SHP77 treated with DMSO at 0.1 percent for 48 hours (cell line): ENCODE data around the gene GPR171.
"Not testable (repeated sequence)": the region's sequence is repeated elsewhere in the genome, so short reads cannot be mapped to it uniquely, and the experiment has no call there.

Experiments used
- DNase-seq: peaks from one replicate; lab custom pipeline; 2025; lab: John Stamatoyannopoulos, UW

The GPR171 gene

GRCh38 chr3:151175952-151176351, 27.1 kb downstream of the GPR171 start:
- DNase-seq, result no peak

- DNase-seq, result no peak
Observed at GRCh38 chr3:151174351-151174750, 28.7 kb downstream of the GPR171 start.

GRCh38 chr3:151171145-151171757, 31.8 kb downstream of the GPR171 start:
- no peak for DNase-seq

DNA sequence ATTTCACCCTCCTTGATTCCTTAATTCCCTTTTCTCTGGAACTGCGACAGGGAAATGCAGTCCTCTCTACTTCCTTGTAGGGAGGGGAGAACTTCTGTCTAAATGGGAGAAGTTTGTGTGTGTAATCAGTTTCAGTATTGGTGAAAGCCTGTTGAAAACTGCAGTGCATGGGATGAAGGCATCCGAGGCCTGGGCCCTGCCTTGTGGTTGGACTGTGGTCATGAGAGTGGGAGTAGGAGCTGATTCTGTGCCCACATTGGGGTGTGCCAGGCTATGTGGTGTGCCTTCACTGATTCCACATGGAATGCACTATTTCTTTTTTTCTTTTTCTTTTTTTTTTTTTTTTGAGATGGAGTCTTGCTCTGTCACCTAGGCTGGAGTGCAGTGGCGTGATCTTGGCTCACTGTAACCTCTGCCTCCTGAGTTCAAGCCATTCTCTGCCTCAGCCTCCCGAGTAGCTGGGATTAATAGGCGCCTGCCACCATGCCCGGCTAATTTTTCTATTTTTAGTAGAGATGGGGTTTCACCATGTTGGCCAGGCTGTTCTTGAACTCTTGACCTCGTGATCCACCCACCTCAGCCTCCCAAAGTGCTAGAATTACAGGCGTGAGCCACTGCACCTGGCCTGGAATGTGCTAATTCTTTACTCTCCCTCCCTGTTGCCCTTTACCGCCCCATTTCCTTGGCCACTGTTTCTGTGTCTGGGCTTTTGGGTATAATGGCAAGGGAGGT, 32.9 kb downstream of the GPR171 start:
- DNase-seq, result not testable (repeated sequence)

- DNase-seq, result no peak
Observed at GRCh38 chr3:151169262-151169947, 33.6 kb downstream of the GPR171 start.

DNA sequence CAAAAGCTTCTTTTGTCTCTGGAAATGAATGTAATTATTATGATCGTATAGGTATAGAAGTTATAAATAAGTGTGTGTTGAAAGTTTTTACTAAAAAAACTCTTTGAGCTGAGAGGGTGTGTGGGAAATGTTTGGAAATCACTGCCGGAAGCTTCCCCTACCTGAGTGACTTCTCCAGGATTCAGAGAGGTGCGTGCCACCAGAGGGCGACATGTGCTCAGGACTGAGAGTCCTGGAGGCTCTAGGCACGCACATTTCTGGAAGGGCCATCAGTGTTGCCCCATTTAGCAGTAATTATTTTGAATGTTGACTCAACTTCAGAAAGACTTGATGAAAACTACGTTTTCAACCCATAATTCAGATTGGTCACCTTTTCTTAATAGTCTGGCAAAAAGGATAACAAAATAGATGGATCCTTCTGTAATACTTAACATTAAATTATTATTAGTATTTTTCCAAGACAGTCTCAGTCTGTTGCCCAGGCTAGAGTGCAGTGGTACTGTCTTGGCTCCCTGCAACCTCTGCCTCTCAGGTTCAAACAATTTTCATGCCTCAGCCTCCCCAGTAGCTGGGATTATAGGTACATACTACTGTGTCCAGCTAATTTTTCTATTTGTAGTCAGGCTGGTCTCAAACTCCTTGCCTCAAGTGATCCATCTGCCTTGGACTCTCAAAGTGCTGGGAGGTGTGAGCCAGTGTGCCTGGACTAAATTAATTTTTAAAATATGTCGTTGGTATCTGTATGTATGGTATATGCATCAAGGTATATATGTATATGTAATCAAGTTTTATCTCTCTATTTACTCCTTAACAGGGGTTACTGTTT, 34.5 kb downstream of the GPR171 start:
- no peak for DNase-seq

GRCh38 chr3:151166161-151166560, 36.9 kb downstream of the GPR171 start:
- DNase-seq, result no peak

- no peak for DNase-seq
Observed at GRCh38 chr3:151165226-151165625, 37.8 kb downstream of the GPR171 start.

- no peak for DNase-seq
Observed at GRCh38 chr3:151159806-151160205, 43.2 kb downstream of the GPR171 start.

- peak; percentile 41 for DNase-seq
Observed at GRCh38 chr3:151156618-151157216, 46.3 kb downstream of the GPR171 start.

GRCh38 chr3:151155409-151156128, 47.4 kb downstream of the GPR171 start:
- no peak for DNase-seq

- no peak for DNase-seq
Observed at GRCh38 chr3:151154566-151154965, 48.5 kb downstream of the GPR171 start.

- DNase-seq, result no peak
Observed at GRCh38 chr3:151152455-151153079, 50.4 kb downstream of the GPR171 start.
